HFF-Myc (cell line): ENCODE results near the gene FAM131C.
A peak's percentile ranks its signal among the peaks of the same experiment; 100 is the strongest.
"Not testable (repeated sequence)": the region's sequence is repeated elsewhere in the genome, so short reads cannot be mapped to it uniquely, and the experiment has no call there.

Source experiments
- DNase-seq: peaks from one replicate; pipeline ENCODE4 v3.0.0-alpha.2; 2011; ENCODE audit warnings: low read depth; ENCODE audit errors: extremely low read depth
- H3K4me3 ChIP-seq: replicated peaks from 2 replicates; pipeline ENCODE4 v1.5.1; 2011; ENCODE audit warnings: low read depth, mild to moderate bottlenecking, control low read depth, low read length
- TF ChIP-seq, protein P1 (sequence below): IDR thresholded peaks from 2 replicates; pipeline ENCODE4 v1.5.1; 2012; ENCODE audit warnings: mild to moderate bottlenecking, low read depth, low read length, control low read depth; ENCODE audit errors: missing control alignments

The FAM131C gene

DNA sequence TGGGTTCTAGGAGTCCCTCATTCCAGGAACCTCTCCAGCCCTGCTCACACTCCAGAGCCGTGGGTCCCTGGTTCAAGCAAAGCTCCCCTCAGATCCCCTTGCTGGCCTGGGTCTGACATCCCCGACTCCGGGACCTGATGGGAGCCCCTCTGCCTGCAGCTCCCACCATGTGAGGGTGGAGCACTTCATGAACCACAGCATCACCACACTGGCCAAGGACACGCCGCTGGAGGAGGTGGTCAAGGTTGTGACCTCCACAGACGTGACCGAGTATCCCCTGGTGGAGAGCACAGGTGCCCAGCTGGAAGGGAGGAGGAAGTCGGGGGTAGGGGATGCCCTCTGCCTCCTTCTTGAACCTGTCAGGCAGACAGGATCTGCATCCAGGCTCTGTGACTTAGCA is 41.9 kb downstream of the FAM131C start:
- TF ChIP-seq, protein P1, sequence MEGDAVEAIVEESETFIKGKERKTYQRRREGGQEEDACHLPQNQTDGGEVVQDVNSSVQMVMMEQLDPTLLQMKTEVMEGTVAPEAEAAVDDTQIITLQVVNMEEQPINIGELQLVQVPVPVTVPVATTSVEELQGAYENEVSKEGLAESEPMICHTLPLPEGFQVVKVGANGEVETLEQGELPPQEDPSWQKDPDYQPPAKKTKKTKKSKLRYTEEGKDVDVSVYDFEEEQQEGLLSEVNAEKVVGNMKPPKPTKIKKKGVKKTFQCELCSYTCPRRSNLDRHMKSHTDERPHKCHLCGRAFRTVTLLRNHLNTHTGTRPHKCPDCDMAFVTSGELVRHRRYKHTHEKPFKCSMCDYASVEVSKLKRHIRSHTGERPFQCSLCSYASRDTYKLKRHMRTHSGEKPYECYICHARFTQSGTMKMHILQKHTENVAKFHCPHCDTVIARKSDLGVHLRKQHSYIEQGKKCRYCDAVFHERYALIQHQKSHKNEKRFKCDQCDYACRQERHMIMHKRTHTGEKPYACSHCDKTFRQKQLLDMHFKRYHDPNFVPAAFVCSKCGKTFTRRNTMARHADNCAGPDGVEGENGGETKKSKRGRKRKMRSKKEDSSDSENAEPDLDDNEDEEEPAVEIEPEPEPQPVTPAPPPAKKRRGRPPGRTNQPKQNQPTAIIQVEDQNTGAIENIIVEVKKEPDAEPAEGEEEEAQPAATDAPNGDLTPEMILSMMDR, result no peak
- no peak overlapping the region for H3K4me3 ChIP-seq
- DNase-seq, result no peak

DNA sequence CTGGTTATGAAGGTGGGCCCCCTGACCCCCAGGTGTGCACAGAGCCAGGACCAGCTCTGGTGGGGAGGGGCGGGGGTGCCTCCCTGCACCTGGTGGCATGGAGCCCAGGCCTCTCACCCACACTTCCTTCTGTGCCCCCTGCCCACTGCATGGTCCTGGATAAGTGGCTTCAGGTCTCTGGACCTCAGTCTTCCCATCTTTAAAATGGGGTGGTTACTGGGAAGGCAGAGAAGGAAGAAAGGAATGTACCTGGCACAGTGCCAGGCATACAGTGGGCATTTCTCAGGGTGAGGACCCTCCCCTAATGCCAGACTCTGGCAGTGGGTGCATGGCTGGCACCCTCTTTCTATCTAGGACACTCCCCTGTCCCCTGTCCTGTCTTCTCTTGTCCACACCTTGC is 44.2 kb downstream of the FAM131C start:
- TF ChIP-seq, protein P1, result no peak
- no peak overlapping the region for H3K4me3 ChIP-seq
- no peak for DNase-seq

DNA sequence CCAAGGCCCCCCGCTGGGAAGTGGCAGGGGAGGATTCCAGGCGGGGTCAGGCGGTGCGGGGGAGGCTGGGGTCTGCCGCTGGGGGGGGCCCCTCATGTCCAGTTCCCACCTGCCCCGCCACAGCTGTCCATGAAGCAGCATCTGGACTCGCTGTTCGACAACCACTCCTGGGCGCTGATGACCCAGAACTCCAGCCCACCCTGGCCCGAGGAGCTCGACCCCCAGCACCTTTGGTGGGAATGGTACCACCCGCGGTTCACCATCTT is 44.5 kb downstream of the FAM131C start:
- H3K4me3 ChIP-seq, DNase-seq: not testable (repeated sequence)

DNA sequence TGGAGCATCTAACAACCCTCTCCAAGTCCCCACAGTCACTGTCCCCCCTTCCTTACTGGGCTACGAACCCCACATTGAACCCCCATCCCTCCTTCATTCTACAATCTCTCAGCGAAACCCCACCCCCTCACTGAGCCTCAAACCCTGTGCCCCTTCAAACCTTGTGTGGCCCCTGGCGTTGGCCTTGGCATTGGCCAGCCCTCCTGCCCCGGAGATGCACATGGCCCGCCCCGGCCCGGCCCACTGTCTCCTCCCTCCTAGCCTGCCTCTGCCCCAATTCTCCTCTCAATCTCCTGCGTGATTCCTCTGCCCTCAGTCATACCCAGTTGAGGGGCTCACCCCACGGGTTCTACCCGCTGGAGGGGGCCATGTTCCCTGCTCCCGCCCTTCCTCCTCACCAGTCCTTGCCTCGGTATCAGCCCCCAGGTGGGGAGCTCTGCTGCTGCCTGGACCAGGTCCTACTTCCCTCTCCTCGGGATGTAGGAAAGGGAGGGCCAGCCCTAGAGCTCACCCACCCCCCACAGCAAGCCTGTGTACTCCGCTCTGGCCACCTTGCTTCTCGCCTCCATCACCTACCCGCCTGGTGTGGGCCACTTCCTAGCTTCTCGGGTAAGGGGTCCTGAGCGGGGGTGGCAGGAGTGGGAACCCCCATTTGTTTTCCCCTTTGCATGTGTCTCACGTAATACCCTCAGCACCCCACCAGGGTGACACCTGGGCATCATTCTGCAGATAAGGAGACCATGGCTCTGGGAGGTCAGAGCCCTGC is 45.0 kb downstream of the FAM131C start:
- no peak for DNase-seq

DNA sequence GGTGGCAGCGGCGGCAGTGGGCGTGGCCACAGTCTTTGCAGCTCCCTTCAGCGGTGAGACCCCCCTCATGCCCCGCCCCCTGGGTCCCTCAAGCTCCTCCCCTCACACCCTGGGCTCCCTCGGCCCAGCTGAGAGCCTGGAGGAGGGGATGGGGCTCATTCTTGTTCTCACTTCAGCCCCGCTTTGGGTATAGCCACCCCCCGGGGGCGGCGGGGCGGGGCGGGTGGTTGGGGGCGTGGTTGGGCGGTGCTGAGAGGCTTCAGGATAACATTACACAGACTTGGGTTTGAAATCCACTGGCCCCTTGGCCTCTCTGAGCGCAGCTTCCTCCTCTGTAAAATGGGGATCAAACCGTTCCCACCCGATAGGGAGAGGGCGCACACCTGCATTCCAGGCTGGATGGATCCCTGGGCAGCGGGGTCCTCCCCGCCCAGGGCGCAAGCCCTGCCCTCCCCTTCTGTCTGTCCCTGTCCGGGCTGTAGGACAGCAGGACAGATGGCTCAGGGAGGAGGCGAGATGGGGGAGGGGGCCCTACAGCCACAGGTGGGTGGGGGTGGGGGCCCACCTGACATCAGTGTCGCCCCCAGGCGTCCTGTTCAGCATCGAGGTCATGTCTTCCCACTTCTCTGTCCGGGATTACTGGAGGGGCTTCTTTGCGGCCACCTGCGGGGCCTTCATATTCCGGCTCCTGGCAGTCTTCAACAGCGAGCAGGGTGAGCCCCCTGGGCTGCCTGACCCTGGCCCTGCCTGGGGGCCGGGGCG is 46.5 kb downstream of the FAM131C start:
- no peak overlapping the region; the same call in 1 of the 2 replicates for H3K4me3 ChIP-seq
- peak; percentile 24 for DNase-seq
- TF ChIP-seq, protein P1, result no peak

More for the DNA sequence above, 45.0 kb downstream of the FAM131C start:
- TF ChIP-seq, protein P1, result no peak
- no peak overlapping the region for H3K4me3 ChIP-seq

DNA sequence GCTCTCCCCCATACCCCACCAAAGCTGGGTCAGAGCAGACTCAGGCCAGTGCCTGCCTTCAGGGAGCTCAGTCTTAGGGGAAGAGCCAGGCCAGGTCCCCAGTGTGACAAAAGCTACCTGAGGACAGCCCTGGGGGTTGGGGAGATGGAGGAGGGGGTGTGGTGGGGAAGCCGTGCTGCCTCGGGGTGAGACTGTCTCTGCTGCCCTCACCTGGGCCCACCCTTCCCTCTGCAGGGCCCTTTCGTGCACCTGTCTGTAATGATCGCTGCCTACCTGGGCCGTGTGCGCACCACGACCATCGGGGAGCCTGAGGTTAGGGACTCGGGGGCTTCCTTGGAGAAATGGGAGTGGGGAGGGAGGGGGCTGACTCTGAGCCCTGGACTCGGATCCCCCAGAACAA is 47.1 kb downstream of the FAM131C start:
- not testable (repeated sequence) for H3K4me3 ChIP-seq, DNase-seq

DNA sequence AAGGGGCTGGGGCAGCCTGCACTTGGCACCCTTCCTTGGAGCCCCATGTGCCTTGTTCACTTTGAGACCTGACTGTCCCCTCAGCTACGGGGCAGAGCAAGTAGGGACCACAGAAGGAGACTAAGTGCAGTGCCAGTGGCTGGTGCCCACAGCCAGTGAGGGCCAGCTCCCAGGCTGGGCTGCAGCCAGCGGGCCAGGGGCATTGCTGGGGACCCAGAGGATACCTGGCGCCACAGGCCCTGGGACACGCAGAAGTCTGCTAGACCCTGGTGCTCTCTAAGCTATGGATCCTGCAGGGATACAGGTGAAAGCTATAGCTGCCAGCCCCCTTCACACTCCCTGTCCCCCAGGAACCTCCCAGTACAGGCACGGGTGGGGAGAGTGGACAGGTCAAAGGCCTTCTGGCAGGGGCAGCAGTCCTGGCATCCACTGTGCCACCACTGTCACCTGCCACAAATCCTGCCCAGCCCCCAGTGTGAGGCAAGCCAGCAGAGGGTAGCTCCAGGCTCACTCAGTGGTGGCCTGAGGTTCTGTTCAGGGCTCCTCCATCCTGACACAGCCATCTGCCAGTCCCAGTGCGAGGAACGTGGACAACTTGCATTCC is 50.3 kb downstream of the FAM131C start:
- TF ChIP-seq, protein P1, result no peak

DNA sequence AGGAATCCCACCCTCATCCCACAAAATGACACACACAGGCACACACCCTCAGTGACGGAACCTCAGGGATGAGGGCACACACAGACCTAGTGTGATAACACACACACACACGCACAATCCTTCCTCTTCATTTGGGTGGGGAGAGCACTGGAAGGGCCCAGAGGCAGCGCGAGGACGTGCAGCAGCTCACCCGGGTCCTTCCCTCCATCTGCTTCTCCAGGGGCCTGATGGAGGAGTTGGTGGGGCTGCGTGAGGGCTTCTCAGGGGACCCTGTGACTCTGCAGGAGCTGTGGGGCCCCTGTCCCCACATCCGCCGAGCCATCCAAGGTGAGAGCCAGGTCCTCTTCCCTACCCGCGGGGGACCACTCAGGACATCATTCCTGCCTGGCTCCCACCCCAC is 51.1 kb downstream of the FAM131C start:
- no peak for DNase-seq
- TF ChIP-seq, protein P1, result no peak
- no peak overlapping the region for H3K4me3 ChIP-seq

More for the DNA sequence above, 50.3 kb downstream of the FAM131C start:
- no peak overlapping the region for H3K4me3 ChIP-seq
- DNase-seq, result no peak
